Right lobe of liver (tissue), 6 donors: ENCODE measurements around the gene SRRM4. TPM values are rescaled to one million over a fixed set of nuclear protein-coding genes. Genes with fewer than 3 reads are reported as not detected.

Source experiments
- ATAC-seq, 4 donors: fragments of 200-7000 bp; cut with Tn5 transposase; one replicate each; pipeline ENCODE4 v1.9.1; 2020; ENCODE audit warnings: mild to moderate bottlenecking in 4 of 4, moderate library complexity in 4 of 4
- DNase-seq, 3 donors: peaks; one replicate each; pipeline ENCODE4 v3.0.0-alpha.2; 2020
- H3K27ac ChIP-seq, 3 donors: fragments of 200-600 bp; one replicate each; pipeline ENCODE4 v1.8.0; 2022
- H3K27me3 ChIP-seq, 2 donors: fragments of 200-600 bp; one replicate each; pipeline ENCODE4 v1.8.0; 2022
- H3K36me3 ChIP-seq, 4 donors: fragments of 200-600 bp; sonication (generic) in 1 of 4; one replicate each; pipeline versions ENCODE4 v1.5.1 to v1.8.0; 2017 to 2022; ENCODE audit warnings: control low read depth in 1 of 4
- H3K4me1 ChIP-seq, 4 donors: fragments of 200-600 bp; sonication (generic) in 1 of 4; one replicate each; pipeline versions ENCODE4 v1.5.1 to v1.8.0; 2017 to 2022; ENCODE audit warnings: control low read depth in 1 of 4
- H3K4me3 ChIP-seq, 3 donors: fragments of 200-600 bp; one replicate each; pipeline ENCODE4 v1.8.0; 2022
- H3K9me3 ChIP-seq, 4 donors: fragments of 200-600 bp; sonication (generic) in 1 of 4; one replicate each; pipeline versions ENCODE4 v1.5.1 to v1.8.0; 2017 to 2022; ENCODE audit warnings: control low read depth in 1 of 4
- CTCF ChIP-seq, 4 donors: fragments of 200-600 bp in 3 of 4; fragments of 450-650 bp in 1 of 4; IDR thresholded peaks; one replicate each; pipeline versions ENCODE4 v1.5.1 to v1.8.0; 2016 to 2022; ENCODE audit warnings: antibody characterized with exemption in 4 of 4, mild to moderate bottlenecking in 2 of 4
- POLR2A ChIP-seq: fragments of 450-650 bp; IDR thresholded peaks from one replicate; pipeline ENCODE4 v1.6.1; 2017; ENCODE audit warnings: antibody characterized with exemption, mild to moderate bottlenecking
- WGBS: methylation state at CpG from one replicate; pipeline ENCODE4 v1.1.6; 2018; ENCODE audit warnings: low coverage, low lambda C conversion rate; ENCODE audit not compliant: insufficient coverage; ENCODE audit errors: missing lambda C conversion rate; 5-methylcytosine and 5-hydroxymethylcytosine counted together
- intact Hi-C, 2 donors: fragments of 100-400 bp; cut with DNase I; formaldehyde crosslinking; loops; one replicate each; pipeline versions ENCODE4 v1.11.2 to v1.14.1; 2022
- total RNA-seq, 6 experiments: library from RNA; depleted of rRNA in 2 of 6; stranded (reverse); fragments of >200 nt in 2 of 6; fragmentation: NEBNext Ultra II Directional in 3 of 6; extraction: Animal tissue kit (Norgen Biotek cat#: 25700) in 3 of 6; gene quantifications; one replicate each; pipeline versions ENCODE4 v1.1.0 to v1.2.4, GENCODE V29; 2016 to 2023
- donor health status: DM: no; HTN: yes; CAD: no.
- donor health status: DM: no; HTN: no; CAD: no.
- donor health status: DM: no; HTN: no; CAD: no.
- donor health status: DM: no; HTN: yes; CAD: no.
- donor health status: DM: no; HTN: yes; CAD: no.

Gene SRRM4
- total RNA-seq, 6 experiments from 2014 or later: not detected

GRCh38 chr12:119129827-119130434 lies 148.6 kb downstream of the SRRM4 start:
- Histone ChIP-seq H3K36me3 (no peaks in the 10 kb centered on the region), H3K4me3 (no peak overlapping the region), H3K4me1 (no peaks in the 10 kb centered on the region), H3K27ac (no peak overlapping the region), H3K9me3 (no peaks in the 10 kb centered on the region), H3K27me3 (no peaks in the 10 kb centered on the region)
- intact Hi-C loops: no loop called here
- TF ChIP-seq POLR2A (no peak), CTCF (IDR thresholded peaks at IDR 0.05) (no peak)
- 29% methylated on average over 3 of the region's 3 CpGs for WGBS
- ATAC-seq: no peak
- no peak for DNase-seq

GRCh38 chr12:119130523-119130922 lies 149.2 kb downstream of the SRRM4 start:
- 65% methylated on average over 2 of the region's 10 CpGs for WGBS
- intact Hi-C loops: no loop called here
- H3K27ac ChIP-seq: no peak overlapping the region

GRCh38 chr12:119134284-119135072 lies 153.1 kb downstream of the SRRM4 start:
- no peak overlapping the region for H3K4me3 ChIP-seq
- 53% methylated on average over 3 of the region's 3 CpGs for WGBS
- DNase-seq (no peak), ATAC-seq (no peak)
- no peak for TF ChIP-seq POLR2A
- TF ChIP-seq CTCF (IDR thresholded peaks at IDR 0.05): no peak
- H3K36me3 ChIP-seq: no peaks in the 10 kb centered on the region
- H3K27ac ChIP-seq: no peak overlapping the region
- intact Hi-C loops: no loop called here
- H3K27me3 ChIP-seq: no peaks in the 10 kb centered on the region
- H3K4me1 ChIP-seq: no peaks in the 10 kb centered on the region
- no peaks in the 10 kb centered on the region for H3K9me3 ChIP-seq

More at GRCh38 chr12:119130523-119130922, 149.2 kb downstream of the SRRM4 start:
- ATAC-seq (peak in 1 of 4 donors; percentile 14), DNase-seq (no peak)
- no peaks in the 10 kb centered on the region for H3K9me3 ChIP-seq
- no peak overlapping the region for H3K4me3 ChIP-seq
- no peaks in the 10 kb centered on the region for H3K36me3 ChIP-seq
- no peaks in the 10 kb centered on the region for H3K4me1 ChIP-seq
- H3K27me3 ChIP-seq: no peaks in the 10 kb centered on the region
- TF ChIP-seq POLR2A (no peak), CTCF (IDR thresholded peaks at IDR 0.05) (no peak)

GRCh38 chr12:119136811-119137410 lies 155.6 kb downstream of the SRRM4 start:
- Histone ChIP-seq H3K27me3 (no peaks in the 10 kb centered on the region), H3K36me3 (no peaks in the 10 kb centered on the region), H3K4me1 (no peaks in the 10 kb centered on the region), H3K9me3 (no peaks in the 10 kb centered on the region), H3K4me3 (no peak overlapping the region), H3K27ac (no peak overlapping the region)
- intact Hi-C loops: no loop called here
- 46% methylated on average over 4 of the region's 4 CpGs for WGBS
- no peak for ATAC-seq
- TF ChIP-seq POLR2A (no peak), CTCF (IDR thresholded peaks at IDR 0.05) (no peak)
- DNase-seq: no peak
